ENCODE results near the gene ATP2A3. TPM values are rescaled to one million over a fixed set of nuclear protein-coding genes. Genes with fewer than 3 reads are reported as not detected.
A peak's percentile ranks its signal among the peaks of the same experiment; 100 is the strongest.

The ATP2A3 gene
- total RNA-seq, 1 experiment from 2014 or later, result 13.3 TPM

DNA sequence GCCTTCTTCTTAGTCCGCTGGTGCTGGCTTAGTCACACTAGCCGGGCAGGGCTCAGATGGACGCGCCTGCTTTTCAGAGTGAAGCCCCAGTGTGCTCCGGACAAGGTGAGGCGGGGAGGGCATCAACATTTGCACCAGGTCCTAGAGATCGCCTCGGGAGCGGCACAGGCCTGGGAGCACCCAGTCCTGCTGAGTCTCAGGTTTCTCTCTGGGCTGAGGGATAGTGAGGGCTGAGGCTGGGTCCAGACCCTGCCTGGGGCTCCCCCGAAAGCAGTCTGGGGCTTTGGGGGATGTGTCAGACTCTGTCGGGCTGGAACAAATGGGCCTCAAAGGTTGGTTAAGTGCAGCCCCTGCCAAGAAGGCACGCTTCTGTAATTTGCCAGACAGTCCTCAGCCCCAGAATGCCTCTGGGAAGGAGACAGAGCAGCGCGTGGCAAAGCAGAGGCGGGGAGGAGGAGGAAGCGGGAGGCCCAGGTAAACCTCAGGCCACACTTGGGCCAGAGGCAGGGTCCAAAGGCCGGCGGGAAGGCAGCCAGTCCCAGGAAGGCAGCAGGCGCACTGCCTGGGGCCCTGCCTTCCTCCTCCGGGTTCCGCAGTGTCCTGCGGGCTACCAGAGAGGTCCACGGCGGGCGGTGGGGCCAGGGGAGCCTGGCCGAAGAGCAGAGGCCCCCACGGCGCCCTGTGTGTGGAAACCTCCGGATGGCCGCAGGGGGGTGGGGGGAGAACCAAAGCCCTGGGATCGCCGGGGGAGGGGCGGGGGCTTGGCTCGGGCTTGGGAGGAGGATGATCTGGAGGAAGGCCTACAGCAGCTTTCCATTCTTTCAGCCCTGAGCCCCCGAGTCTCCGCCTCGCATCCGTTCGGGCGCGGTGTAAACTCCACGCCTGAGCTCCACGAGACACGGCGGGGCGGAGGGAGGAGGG is 39.5 kb upstream of the ATP2A3 start:
- no peaks in the 10 kb centered on the region for H3K4me1 ChIP-seq (ENCODE audit: insufficient read depth, low read length)
- Mint-ChIP-seq H3K27me3 (ENCODE audit: low read depth) (peaks cover 4% of the 10 kb centered on the region; the same call in 1 of the 2 replicates), H3K4me3 (no peak overlapping the region), H3K36me3 (ENCODE audit: insufficient read depth in 1 of 3, low read depth in 3 of 3) (peaks cover 7 to 30% (median 13%) of the 10 kb centered on the region in 3 experiments; a peak in 5 of 7 replicates), H3K27ac (0 out of 7 replicates have a peak overlapping the region, but pooled peaks of 2 of the 3 experiments have one; percentile 34 to 39), H3K4me1 (peaks cover 24 to 31% of the 10 kb centered on the region in 2 experiments), H3K9me3 (no peaks in the 10 kb centered on the region)
- no peak overlapping the region for H2BK5ac ChIP-seq (ENCODE audit: insufficient read length, low read length)
- peak overlapping the region; percentile 81 for H3K14ac ChIP-seq (ENCODE audit: insufficient read depth, low read length)
- no peak overlapping the region for H2BK15ac ChIP-seq (ENCODE audit: low read depth, low read length)
- H4K20me1 ChIP-seq (ENCODE audit: control insufficient read depth, insufficient read depth, insufficient read length), result no peaks in the 10 kb centered on the region
- H4K8ac ChIP-seq (replicated peaks; ENCODE audit: insufficient read length, low read depth, low read length), result no peak overlapping the region
- H4K5ac ChIP-seq (ENCODE audit: insufficient read length, low read depth, low read length), result no peak overlapping the region
- no peaks in the 10 kb centered on the region for H3K79me1 ChIP-seq (ENCODE audit: insufficient read depth, low read depth, low read length, poor library complexity, severe bottlenecking)
- peak; percentile 77 for DNase-seq
- no peak overlapping the region for H3K9ac ChIP-seq (ENCODE audit: extremely low read depth, insufficient read length, low read length)
- no peaks in the 10 kb centered on the region for H3K9me3 ChIP-seq (ENCODE audit: control insufficient read depth, low read depth, low read length)
- H3K79me2 ChIP-seq (ENCODE audit: insufficient read depth, low read length), result no peaks in the 10 kb centered on the region
- no peak overlapping the region for H3T11ph ChIP-seq (ENCODE audit: low read length)
- no peak overlapping the region for H3K4me2 ChIP-seq (ENCODE audit: insufficient read depth, insufficient read length, low read length)
- no peak overlapping the region for H2BK20ac ChIP-seq (ENCODE audit: low read depth, low read length, poor library complexity, severe bottlenecking)
- no peak overlapping the region for H3K27ac ChIP-seq (ENCODE audit: insufficient read length, low read depth, low read length)
- H4K91ac ChIP-seq (ENCODE audit: insufficient read length, low read depth, low read length), result no peak overlapping the region
- H2AK5ac ChIP-seq (ENCODE audit: insufficient read length, low read length), result no peak overlapping the region
- H3K27me3 ChIP-seq (ENCODE audit: insufficient read depth, low read length), result no peaks in the 10 kb centered on the region
- TF ChIP-seq, protein P1, sequence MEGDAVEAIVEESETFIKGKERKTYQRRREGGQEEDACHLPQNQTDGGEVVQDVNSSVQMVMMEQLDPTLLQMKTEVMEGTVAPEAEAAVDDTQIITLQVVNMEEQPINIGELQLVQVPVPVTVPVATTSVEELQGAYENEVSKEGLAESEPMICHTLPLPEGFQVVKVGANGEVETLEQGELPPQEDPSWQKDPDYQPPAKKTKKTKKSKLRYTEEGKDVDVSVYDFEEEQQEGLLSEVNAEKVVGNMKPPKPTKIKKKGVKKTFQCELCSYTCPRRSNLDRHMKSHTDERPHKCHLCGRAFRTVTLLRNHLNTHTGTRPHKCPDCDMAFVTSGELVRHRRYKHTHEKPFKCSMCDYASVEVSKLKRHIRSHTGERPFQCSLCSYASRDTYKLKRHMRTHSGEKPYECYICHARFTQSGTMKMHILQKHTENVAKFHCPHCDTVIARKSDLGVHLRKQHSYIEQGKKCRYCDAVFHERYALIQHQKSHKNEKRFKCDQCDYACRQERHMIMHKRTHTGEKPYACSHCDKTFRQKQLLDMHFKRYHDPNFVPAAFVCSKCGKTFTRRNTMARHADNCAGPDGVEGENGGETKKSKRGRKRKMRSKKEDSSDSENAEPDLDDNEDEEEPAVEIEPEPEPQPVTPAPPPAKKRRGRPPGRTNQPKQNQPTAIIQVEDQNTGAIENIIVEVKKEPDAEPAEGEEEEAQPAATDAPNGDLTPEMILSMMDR (conservative IDR thresholded peaks at IDR 0.05), result no peak
- H2BK12ac ChIP-seq (ENCODE audit: insufficient read length, low read depth, low read length), result no peak overlapping the region
- no CpG with 5 or more reads among the region's 46 CpGs for WGBS (ENCODE audit: extremely low coverage, insufficient read length, low lambda C conversion rate)
- H3K23me2 ChIP-seq (ENCODE audit: insufficient read length, low read depth, low read length, poor library complexity, severe bottlenecking), result no peaks in the 10 kb centered on the region
- H2BK120ac ChIP-seq (ENCODE audit: low read depth, low read length, poor library complexity, severe bottlenecking), result no peak overlapping the region
- no peak overlapping the region for H2AFZ ChIP-seq (ENCODE audit: low read length)
- no peak overlapping the region for H3K4ac ChIP-seq (ENCODE audit: low read depth, low read length)
- no peak overlapping the region for H3K56ac ChIP-seq (ENCODE audit: insufficient read length, low read depth, low read length)
- no peak overlapping the region for H3K18ac ChIP-seq (ENCODE audit: insufficient read length, low read depth, low read length)
- no peak overlapping the region for H3K23ac ChIP-seq (ENCODE audit: insufficient read length, low read depth, low read length)

Measured in H9 (cell line).